Gastroesophageal sphincter (tissue), 4 donors: ENCODE data around the gene LRRK2. TPM values are rescaled to one million over a fixed set of nuclear protein-coding genes. Genes with fewer than 3 reads are reported as not detected.

Experiments
- ATAC-seq: fragments of 150-250 bp; one replicate; pipeline ENCODE4 v1.9.1; 2016; ENCODE audit warnings: mild to moderate bottlenecking, moderate library complexity
- H3K27ac ChIP-seq, 4 donors: fragments of 200-600 bp; sonication (generic) in 3 of 4; 1 replicate in 3 of 4; 2 replicates in 1 of 4; pipeline ENCODE4 v1.5.1; 2016 to 2019
- H3K27me3 ChIP-seq: fragments of 200-600 bp; sonication (generic); one replicate; pipeline ENCODE4 v1.5.1; 2019
- H3K36me3 ChIP-seq, 2 donors: fragments of 200-600 bp; sonication (generic); one replicate each; pipeline ENCODE4 v1.5.1; 2019; ENCODE audit warnings: control low read depth in 1 of 2
- H3K4me1 ChIP-seq, 3 donors: fragments of 200-600 bp; sonication (generic); 1 replicate in 2 of 3; 2 replicates in 1 of 3; pipeline ENCODE4 v1.5.1; 2016 to 2019; ENCODE audit warnings: control low read depth in 2 of 3
- H3K4me3 ChIP-seq, 2 donors: fragments of 200-600 bp; sonication (generic); one replicate each; pipeline ENCODE4 v1.5.1; 2019; ENCODE audit warnings: mild to moderate bottlenecking in 1 of 2, moderate library complexity in 1 of 2
- H3K9me3 ChIP-seq, 3 donors: fragments of 200-600 bp; sonication (generic); one replicate each; pipeline ENCODE4 v1.5.1; 2017 to 2019; ENCODE audit warnings: control low read depth in 2 of 3
- EP300 ChIP-seq: sonication (generic); formaldehyde crosslinking; IDR thresholded peaks from one replicate; pipeline ENCODE4 v1.6.1; 2017; ENCODE audit warnings: antibody characterized with exemption, mild to moderate bottlenecking
- POLR2A ChIP-seq, 2 donors: fragments of 450-650 bp; IDR thresholded peaks; one replicate each; pipeline ENCODE4 v1.6.1; 2017; ENCODE audit warnings: antibody characterized with exemption in 2 of 2, mild to moderate bottlenecking in 2 of 2, moderate library complexity in 1 of 2
- POLR2AphosphoS5 ChIP-seq: sonication (generic); formaldehyde crosslinking; IDR thresholded peaks from one replicate; pipeline ENCODE4 v1.6.1; 2017; ENCODE audit warnings: antibody characterized with exemption
- WGBS, 2 donors: methylation state at CpG; one replicate each; pipeline ENCODE4 v1.1.5; 2018; ENCODE audit warnings: low coverage in 1 of 2; 5-methylcytosine and 5-hydroxymethylcytosine counted together
- total RNA-seq, 4 donors: library from RNA; depleted of rRNA; stranded (reverse); fragments of >200 nt; gene quantifications; one replicate each; pipeline ENCODE4 v1.1.0, GENCODE V29; 2016
- TF ChIP-seq, protein P1 (sequence below), 4 experiments: fragments of 200-600 bp in 2 of 4; fragments of 450-650 bp in 2 of 4; sonication (generic) in 1 of 4; IDR thresholded peaks; one replicate each; pipeline ENCODE4 v1.5.1; 2017 to 2019; ENCODE audit warnings: antibody characterized with exemption in 4 of 4, mild to moderate bottlenecking in 2 of 4, moderate library complexity in 2 of 4

Gene LRRK2
- total RNA-seq, 4 donors from 2014 or later, result 22.7 to 35.2 (median 29.3) TPM

DNA sequence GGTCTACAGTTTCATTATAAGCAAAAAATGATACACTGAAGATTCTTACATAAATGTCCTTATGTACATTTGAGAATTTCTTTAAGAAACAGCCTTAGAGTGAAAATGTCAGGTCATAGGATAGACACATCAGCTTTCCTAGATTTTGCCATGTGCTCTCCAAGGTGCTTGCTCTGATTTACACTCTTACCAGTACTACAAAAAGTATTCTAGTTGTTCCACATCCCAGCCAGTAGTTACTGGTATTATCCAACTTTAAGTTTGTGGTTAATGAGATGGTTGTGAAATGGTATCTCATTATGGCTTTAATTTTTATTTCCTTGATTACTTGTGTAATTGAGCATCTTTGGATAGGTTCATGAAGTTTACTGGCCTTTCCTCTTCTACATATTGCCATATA is 5.0 kb upstream of the LRRK2 start:
- Histone ChIP-seq H3K27ac (no peak overlapping the region), H3K4me1 (peaks cover 0 to 15% (median 4%) of the 10 kb centered on the region in 3 donors), H3K9me3 (no peaks in the 10 kb centered on the region), H3K36me3 (no peaks in the 10 kb centered on the region), H3K27me3 (no peaks in the 10 kb centered on the region), H3K4me3 (no peak overlapping the region)
- TF ChIP-seq, protein P1, sequence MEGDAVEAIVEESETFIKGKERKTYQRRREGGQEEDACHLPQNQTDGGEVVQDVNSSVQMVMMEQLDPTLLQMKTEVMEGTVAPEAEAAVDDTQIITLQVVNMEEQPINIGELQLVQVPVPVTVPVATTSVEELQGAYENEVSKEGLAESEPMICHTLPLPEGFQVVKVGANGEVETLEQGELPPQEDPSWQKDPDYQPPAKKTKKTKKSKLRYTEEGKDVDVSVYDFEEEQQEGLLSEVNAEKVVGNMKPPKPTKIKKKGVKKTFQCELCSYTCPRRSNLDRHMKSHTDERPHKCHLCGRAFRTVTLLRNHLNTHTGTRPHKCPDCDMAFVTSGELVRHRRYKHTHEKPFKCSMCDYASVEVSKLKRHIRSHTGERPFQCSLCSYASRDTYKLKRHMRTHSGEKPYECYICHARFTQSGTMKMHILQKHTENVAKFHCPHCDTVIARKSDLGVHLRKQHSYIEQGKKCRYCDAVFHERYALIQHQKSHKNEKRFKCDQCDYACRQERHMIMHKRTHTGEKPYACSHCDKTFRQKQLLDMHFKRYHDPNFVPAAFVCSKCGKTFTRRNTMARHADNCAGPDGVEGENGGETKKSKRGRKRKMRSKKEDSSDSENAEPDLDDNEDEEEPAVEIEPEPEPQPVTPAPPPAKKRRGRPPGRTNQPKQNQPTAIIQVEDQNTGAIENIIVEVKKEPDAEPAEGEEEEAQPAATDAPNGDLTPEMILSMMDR (IDR thresholded peaks at IDR 0.05), result no peak
- no peak for TF ChIP-seq POLR2AphosphoS5
- no peak for TF ChIP-seq EP300
- TF ChIP-seq POLR2A (IDR thresholded peaks at IDR 0.05), result no peak
- no peak for ATAC-seq

DNA sequence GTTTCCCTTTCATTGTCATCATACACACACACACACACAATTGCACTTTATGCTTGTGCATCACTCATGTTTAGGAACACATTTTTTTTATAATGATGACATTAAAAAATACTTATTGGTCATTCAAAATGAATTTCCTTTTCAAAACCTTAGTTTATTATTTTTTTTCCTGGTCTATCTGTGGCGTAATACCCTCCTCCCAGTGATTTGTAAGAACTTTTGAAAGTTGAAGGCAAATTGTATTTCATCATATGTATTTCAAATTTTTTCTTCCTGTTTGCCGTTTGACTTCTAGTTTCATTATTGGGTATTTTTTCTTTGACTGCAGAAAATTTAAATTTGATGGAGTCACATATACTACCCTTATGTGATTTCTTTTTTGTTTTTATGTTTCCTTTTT is 2.5 kb upstream of the LRRK2 start:
- H3K4me1 ChIP-seq, result peaks cover 0 to 22% (median 4%) of the 10 kb centered on the region in 3 donors
- H3K36me3 ChIP-seq, result no peaks in the 10 kb centered on the region
- H3K9me3 ChIP-seq, result no peaks in the 10 kb centered on the region
- H3K4me3 ChIP-seq, result no peak overlapping the region
- no peak for ATAC-seq
- no peaks in the 10 kb centered on the region for H3K27me3 ChIP-seq
- WGBS, 2 donors, result 75 to 83% methylated on average over 2 of the region's 2 CpGs
- TF ChIP-seq, protein P1 (IDR thresholded peaks at IDR 0.05), result no peak
- TF ChIP-seq EP300 (no peak), POLR2AphosphoS5 (no peak), POLR2A (IDR thresholded peaks at IDR 0.05) (no peak)
- H3K27ac ChIP-seq, result no peak overlapping the region

DNA sequence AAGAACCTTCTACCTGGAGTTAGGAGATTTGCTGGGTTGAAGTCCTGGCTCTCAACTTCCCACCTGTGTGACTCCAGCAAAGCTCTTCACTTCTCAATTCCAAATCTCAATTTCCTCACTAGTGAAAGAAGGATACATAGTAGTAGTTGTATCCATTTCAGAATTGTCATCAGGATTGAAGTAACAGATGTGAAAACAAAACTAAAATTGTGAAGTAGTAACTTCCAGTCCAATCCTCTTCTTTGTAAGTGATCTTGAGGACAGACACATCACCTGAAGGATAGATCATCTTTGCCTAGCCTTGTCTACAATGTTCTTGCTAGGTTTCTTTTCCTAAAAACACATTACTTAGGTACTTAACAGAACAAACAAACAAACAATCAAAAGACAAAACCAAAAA is 1.2 kb upstream of the LRRK2 start:
- H3K27ac ChIP-seq, result peak overlapping the region; percentile 87 to 98 (median 94)

DNA sequence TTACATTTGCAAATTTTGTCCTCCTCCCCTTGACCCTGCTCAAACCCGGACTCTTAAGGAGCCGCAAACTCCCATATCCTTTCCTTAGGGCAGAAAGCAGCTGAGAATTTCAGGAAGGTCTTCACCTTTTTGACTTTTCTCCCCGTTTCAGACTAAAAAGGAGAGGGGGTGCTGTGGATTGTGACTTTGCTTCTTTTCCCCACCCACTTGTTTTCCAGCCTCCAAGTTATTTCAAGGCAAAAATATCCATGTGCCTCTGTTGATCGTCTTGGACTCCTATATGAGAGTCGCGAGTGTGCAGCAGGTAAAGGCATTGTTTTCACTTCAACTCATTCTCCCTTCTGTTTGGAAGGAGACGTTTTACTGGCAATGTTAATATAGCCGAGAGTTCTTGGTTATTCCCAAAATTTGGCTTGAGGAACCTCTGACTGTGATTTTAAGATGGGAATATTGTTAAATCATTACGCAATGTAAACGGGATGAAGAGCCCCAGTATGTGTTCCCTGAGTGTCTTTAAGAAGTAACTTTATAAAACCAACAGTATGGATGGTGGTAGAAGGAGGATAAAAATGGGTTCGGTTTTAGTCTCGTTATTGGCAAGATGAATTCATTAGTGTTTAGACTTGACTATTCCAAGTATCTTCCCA is 663 bp downstream of the LRRK2 start:
- no peaks in the 10 kb centered on the region for H3K9me3 ChIP-seq
- H3K27me3 ChIP-seq, result no peaks in the 10 kb centered on the region
- TF ChIP-seq, protein P1 (IDR thresholded peaks at IDR 0.05), result no peak
- TF ChIP-seq POLR2AphosphoS5, result peak; percentile 57
- ATAC-seq, result no peak
- peak overlapping the region; percentile 72 to 79 for H3K4me3 ChIP-seq
- no peaks in the 10 kb centered on the region for H3K36me3 ChIP-seq
- peak overlapping the region; percentile 87 to 98 (median 94) for H3K27ac ChIP-seq
- WGBS, 2 donors, result 6 to 10% methylated on average over 5 to 12 of the region's 12 CpGs
- peaks cover 4 to 48% (median 5%) of the 10 kb centered on the region in 3 donors for H3K4me1 ChIP-seq

More for the DNA sequence above, 1.2 kb upstream of the LRRK2 start:
- Histone ChIP-seq H3K36me3 (no peaks in the 10 kb centered on the region), H3K4me1 (peaks cover 3 to 31% (median 4%) of the 10 kb centered on the region in 3 donors), H3K27me3 (no peaks in the 10 kb centered on the region), H3K4me3 (peak overlapping the region; percentile 72 to 79), H3K9me3 (no peaks in the 10 kb centered on the region)
- TF ChIP-seq POLR2A (IDR thresholded peaks at IDR 0.05) (no peak), POLR2AphosphoS5 (no peak), EP300 (no peak)
- TF ChIP-seq, protein P1 (IDR thresholded peaks at IDR 0.05), result no peak
- no peak for ATAC-seq

DNA sequence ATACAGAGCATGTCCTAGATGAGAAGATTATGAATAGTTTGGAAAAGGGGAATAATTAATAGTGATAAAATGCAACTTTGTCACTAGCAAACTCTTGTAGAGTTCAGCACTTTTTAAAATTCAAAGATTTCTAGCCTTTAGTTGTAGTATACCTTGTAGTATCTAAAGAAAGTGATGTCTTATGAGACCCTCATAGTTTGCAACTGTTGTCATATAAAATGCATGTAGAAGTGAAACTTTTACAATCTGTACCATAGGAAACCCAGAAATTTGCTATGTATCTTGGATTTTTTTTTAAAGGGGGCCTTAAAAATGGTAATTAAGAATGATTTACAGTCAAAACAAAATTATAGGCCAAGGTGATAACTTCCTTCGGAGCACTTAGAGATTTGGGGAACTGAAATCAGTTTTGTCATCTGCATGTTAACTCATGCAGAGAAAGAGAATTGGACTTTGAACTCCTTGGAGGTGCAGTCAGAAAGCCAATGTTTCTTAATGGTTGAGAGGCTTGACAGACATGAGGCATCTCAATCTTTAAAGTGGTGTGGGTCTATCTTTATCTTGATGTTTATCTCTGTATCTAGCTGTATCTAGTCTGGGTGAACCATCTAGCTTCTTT is 1.3 kb downstream of the LRRK2 start:
- Histone ChIP-seq H3K4me1 (peaks cover 4 to 48% (median 5%) of the 10 kb centered on the region in 3 donors), H3K36me3 (no peaks in the 10 kb centered on the region), H3K4me3 (peak overlapping the region; percentile 72 to 79), H3K27me3 (no peaks in the 10 kb centered on the region), H3K27ac (peak overlapping the region; percentile 87 to 98 (median 94)), H3K9me3 (no peaks in the 10 kb centered on the region)
- WGBS, 2 donors, result 9 to 13% methylated on average over 1 of the region's 1 CpG
- ATAC-seq, result no peak
- TF ChIP-seq POLR2AphosphoS5 (no peak), EP300 (no peak), POLR2A (IDR thresholded peaks at IDR 0.05) (no peak)
- TF ChIP-seq, protein P1 (IDR thresholded peaks at IDR 0.05), result no peak
